GM21360 (cell line): ENCODE results near the gene ACAP2.
"Not testable (repeated sequence)": the region's sequence is repeated elsewhere in the genome, so short reads cannot be mapped to it uniquely, and the experiment has no call there.

Experiments
- ATAC-seq: cut with Tn5 transposase; IDR thresholded peaks from one replicate; pipeline ENCODE4 v1.9.1; 2021; ENCODE audit warnings: mild to moderate bottlenecking, moderate library complexity; ENCODE audit not compliant: unreplicated experiment

The ACAP2 gene, protein sequence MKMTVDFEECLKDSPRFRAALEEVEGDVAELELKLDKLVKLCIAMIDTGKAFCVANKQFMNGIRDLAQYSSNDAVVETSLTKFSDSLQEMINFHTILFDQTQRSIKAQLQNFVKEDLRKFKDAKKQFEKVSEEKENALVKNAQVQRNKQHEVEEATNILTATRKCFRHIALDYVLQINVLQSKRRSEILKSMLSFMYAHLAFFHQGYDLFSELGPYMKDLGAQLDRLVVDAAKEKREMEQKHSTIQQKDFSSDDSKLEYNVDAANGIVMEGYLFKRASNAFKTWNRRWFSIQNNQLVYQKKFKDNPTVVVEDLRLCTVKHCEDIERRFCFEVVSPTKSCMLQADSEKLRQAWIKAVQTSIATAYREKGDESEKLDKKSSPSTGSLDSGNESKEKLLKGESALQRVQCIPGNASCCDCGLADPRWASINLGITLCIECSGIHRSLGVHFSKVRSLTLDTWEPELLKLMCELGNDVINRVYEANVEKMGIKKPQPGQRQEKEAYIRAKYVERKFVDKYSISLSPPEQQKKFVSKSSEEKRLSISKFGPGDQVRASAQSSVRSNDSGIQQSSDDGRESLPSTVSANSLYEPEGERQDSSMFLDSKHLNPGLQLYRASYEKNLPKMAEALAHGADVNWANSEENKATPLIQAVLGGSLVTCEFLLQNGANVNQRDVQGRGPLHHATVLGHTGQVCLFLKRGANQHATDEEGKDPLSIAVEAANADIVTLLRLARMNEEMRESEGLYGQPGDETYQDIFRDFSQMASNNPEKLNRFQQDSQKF

GRCh38 chr3:195442573-195443390, at the start of gene ACAP2:
ACAP2 (minus strand) TSS chr3:195443020; CDS start chr3:195442847, 173 bp downstream.
- peak; percentile 83 for ATAC-seq

DNA sequence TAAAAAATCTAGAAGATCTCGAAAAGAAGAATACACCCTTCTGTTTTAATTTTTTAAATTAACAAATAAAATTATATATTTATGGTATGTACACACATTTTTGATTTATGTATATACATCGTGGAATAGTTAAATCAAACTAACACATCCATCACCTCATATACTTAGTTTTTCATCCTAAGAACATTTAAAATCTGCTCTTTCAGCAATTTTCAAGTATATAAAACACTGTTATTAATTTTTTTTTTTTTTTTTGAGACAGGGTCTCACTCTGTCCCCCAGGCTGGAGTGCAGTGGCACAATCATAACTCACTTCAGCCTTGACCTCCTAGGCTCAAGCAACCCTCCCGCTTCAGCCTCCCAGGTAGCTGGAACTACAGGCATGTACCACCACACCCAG, 32.8 kb upstream of the ACAP2 start:
- ATAC-seq: no peak

GRCh38 chr3:195475116-195475515, 32.3 kb upstream of the ACAP2 start:
- not testable (repeated sequence) for ATAC-seq

- ATAC-seq: no peak
Observed at GRCh38 chr3:195468841-195469240, 26.0 kb upstream of the ACAP2 start.

DNA sequence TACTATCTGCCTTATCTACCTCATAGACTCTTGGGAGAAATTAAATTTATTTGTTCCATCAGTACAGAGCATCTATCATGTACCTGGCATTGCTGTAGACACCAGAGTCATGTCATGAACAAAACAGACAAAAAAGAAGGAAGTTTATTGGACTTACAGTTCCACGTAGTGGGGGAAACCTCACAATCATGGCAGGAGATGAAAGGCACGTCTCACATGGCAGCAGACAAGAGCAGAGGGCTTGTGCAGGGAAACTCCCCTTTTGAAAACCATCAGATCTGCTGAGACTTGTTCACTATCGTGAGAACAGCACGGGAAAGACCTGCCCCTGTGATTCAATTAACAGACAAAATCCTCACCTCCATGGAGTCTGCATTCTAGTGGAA, 25.6 kb upstream of the ACAP2 start:
- ATAC-seq: no peak

DNA sequence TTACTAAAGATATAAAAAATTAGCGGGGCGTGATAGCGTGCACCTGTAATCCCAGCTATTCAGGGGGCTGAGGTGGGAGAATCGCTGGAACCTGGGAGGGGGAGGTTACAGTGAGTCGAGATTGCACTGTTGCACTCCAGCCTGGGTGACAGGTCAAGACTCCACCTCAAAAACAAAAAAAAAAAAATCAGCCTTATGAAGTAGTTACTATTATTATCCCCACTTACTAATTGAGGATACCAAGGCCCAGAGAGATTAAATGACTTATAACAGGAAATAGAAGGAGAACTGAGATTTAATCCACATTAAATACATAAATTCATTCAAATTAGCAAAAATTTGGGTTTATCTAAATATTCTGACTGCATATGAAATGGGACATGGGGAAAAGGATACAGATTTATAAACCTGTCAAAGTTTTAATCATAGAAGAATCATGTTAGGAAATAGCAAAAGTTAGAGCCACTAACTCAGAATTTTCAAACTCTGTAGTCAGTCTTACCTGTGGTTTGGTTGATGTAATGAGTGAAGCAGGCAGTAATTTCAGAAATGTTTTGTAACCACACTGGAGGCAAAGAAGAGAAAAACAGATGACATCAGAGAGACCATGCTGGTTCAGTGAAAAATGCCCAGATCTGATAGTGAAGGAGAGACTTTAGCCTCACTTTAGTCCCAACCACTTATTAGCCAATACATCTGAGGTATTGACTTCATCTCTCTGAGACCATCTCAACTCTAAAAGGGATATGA, 25.0 kb upstream of the ACAP2 start:
- no peak for ATAC-seq

DNA sequence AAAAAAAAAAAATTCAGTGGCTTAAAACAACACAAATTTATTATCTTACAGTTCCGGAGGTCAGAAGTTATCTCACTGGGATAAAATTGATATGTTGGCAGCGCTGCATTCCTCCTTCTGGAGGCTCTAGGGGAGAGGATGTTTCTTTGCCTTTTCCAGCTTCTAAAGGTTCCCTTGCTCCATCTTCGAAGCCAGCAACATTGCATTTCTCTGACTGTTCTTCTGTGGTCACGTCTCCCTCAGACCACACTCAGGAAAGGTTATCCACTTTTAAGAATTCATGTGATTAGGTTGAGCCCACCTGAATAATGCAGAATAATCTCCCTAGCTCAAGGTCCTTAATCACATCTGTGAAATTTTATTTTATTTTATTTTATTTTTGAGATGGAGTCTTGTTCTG, 23.4 kb upstream of the ACAP2 start:
- ATAC-seq: no peak

GRCh38 chr3:195462922-195463321, 20.1 kb upstream of the ACAP2 start:
- not testable (repeated sequence) for ATAC-seq

- no peak for ATAC-seq
Observed at GRCh38 chr3:195462308-195462610, 19.4 kb upstream of the ACAP2 start.

GRCh38 chr3:195461594-195462307, 18.9 kb upstream of the ACAP2 start:
- ATAC-seq: no peak

GRCh38 chr3:195460091-195460713, 17.4 kb upstream of the ACAP2 start:
- ATAC-seq: no peak

DNA sequence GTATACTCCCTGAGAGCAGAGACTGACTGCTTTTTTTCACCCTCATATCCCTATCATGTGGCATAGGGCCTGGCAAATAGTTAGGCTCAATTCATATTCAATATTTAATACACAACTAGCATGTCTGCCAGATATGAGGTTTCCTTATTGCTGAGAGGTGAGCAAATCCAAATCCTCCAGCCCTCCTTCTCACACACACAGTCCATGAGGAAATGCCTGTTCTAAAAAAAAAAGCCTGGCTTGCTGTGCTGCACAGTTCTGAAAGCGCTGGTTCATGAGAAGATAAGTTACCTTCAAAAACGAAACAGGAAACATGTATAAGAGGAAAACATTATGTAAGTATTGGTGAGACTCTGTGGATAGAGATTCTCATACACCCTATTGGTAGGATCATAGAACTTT, 15.5 kb upstream of the ACAP2 start:
- ATAC-seq: peak; percentile 72

- ATAC-seq: no peak
Observed at GRCh38 chr3:195455789-195456188, 13.0 kb upstream of the ACAP2 start.

DNA sequence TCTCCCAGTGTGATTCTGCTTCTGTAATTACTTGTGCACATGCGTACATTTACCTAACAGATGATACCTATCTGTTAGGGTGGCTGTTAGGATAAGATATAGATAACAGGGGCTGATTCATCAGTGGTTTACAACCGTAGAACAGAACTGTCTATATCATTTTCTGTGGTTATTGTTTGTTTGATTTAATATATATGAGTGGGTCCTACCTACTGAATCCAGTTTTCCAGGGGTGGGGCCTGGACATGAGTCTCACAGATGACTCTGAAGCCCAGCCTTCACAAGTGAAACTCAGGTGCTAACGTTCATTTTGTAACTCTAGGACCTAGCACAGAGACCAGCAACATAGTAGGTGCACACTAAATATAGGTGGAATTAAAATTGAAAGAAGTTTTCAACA, 10.4 kb upstream of the ACAP2 start:
- ATAC-seq: no peak

- ATAC-seq: no peak
Observed at GRCh38 chr3:195451373-195452015, 8.7 kb upstream of the ACAP2 start.

GRCh38 chr3:195450731-195451229, 8.0 kb upstream of the ACAP2 start:
- no peak for ATAC-seq

DNA sequence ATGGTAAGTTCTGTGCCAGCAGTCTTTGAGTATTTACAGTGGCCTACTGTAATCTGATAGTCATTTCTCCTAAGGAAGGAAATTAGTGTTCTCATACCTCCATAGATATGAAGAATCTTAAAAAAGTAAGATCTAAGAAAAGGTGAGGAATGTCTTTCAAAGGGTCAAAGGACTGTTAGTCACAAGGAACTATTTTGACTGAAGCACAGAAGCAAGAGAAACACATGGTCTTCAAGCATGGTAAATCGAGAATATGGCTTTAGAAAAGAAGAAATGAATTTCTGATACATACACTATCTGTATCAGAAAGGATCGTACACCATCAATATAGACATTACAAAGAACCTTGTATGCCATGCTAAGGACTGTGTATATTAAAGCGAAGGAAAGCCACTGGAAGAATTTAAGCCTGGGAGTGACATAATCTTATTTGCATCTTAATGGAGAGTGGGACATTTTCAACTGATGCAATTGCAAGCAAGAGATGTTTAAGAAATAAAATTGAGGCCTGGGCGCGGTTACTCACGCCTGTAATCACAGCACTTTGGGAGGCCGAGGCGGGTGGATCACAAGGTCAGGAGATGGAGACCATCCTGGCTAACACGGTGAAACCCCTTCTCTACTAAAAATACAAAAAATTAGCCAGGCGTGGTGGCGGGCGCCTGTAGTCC, 5.5 kb upstream of the ACAP2 start:
- no peak for ATAC-seq

GRCh38 chr3:195447201-195447600, 4.4 kb upstream of the ACAP2 start:
- no peak for ATAC-seq
